H1 (cell line): Measurements from ENCODE around the gene CAP1. TPM values are rescaled to one million over a fixed set of nuclear protein-coding genes. Genes with fewer than 3 reads are reported as not detected.

Experiments
- MAX ChIP-seq: IDR thresholded peaks from 2 replicates; pipeline ENCODE4 v1.6.1; 2012; ENCODE audit warnings: inconsistent platforms
- TCF12 ChIP-seq: IDR thresholded peaks from 2 replicates; pipeline ENCODE4 v1.6.1; 2011; ENCODE audit warnings: low read depth, mild to moderate bottlenecking, low read length
- polyA plus RNA-seq, 7 experiments: library from polyadenylated mRNA; depleted of rRNA in 3 of 7; stranded (reverse) in 5 of 7; unstranded in 2 of 7; fragments of >200 nt in 5 of 7; fragments of 200-250 nt in 2 of 7; gene quantifications; 1 replicate in 5 of 7; 2 replicates in 1 of 7; 4 replicates in 1 of 7; pipeline versions ENCODE4 v1.2.1 to v1.2.3, GENCODE V29; 2011 to 2013; ENCODE audit warnings: missing spikeins in 2 of 7, mixed read lengths in 2 of 7
- total RNA-seq: library from RNA; stranded (reverse); fragmentation: NEBNext Ultra II Directional; extraction: Animal tissue kit (Norgen Biotek cat#: 25700); gene quantifications from 2 replicates; pipeline ENCODE4 v1.2.1, GENCODE V29; 2021

The CAP1 gene
- total and polyA plus RNA-seq, 2 of the 8 experiments (the other 6 are each of a cell fraction or from before 2014, with no cell fraction given), result 140 to 295 TPM

DNA sequence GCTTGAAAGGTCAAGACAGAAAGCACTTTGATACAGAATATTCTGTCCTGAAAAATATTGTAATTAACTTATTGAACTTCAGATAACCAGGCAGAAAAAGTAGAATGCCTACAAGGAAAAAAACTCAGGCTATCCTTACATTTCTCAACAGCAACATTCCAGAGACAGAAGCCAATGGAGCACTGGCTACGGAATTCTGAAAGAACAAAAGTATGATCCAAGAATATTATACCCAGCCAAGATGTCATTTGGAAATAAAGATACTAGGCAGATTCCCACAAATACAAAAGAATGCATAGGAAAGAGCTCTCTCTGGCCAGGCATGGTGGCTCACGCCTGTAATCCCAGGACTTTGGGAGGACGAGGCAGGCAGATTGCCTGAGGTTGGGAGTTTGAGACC is 62.4 kb downstream of the CAP1 start (continued):
- TF ChIP-seq MAX, result no peak
- TF ChIP-seq TCF12, result no peak
